Tibial nerve (tissue), 4 donors: ENCODE data around the gene TRIOBP.

ENCODE experiments used
- CTCF ChIP-seq, 5 experiments: fragments of 200-600 bp in 3 of 5; fragments of 450-650 bp in 2 of 5; sonication (generic) in 3 of 5; IDR thresholded peaks; one replicate each; pipeline ENCODE4 v1.5.1; 2016 to 2019; ENCODE audit warnings: antibody characterized with exemption in 5 of 5, mild to moderate bottlenecking in 3 of 5, moderate library complexity in 2 of 5
- EP300 ChIP-seq, 2 donors: sonication (generic); formaldehyde crosslinking; IDR thresholded peaks; one replicate each; pipeline ENCODE4 v1.6.1; 2017; ENCODE audit warnings: antibody characterized with exemption in 2 of 2, mild to moderate bottlenecking in 1 of 2
- POLR2A ChIP-seq, 2 donors: fragments of 450-650 bp; IDR thresholded peaks; one replicate each; pipeline ENCODE4 v1.6.1; 2017; ENCODE audit warnings: antibody characterized with exemption in 2 of 2, mild to moderate bottlenecking in 2 of 2, moderate library complexity in 2 of 2

GRCh38 chr22:37696657-37697537 lies at the start of gene TRIOBP:
- TF ChIP-seq CTCF (IDR thresholded peaks at IDR 0.05), result peak in 4 of 5 experiments; percentile 42 to 58 (median 44)
- no peak for TF ChIP-seq POLR2A (IDR thresholded peaks at IDR 0.05)
- TF ChIP-seq EP300 (IDR thresholded peaks at IDR 0.05), result peak in 1 of 2 donors; percentile 46
